K562 (cell line): ENCODE measurements around the gene NPEPPS. TPM values are rescaled to one million over a fixed set of nuclear protein-coding genes. Genes with fewer than 3 reads are reported as not detected.

ENCODE experiments used
- ATAC-seq: fragments of 200-7000 bp; cut with Tn5 transposase; 3 replicates; pipeline ENCODE4 v1.9.1; 2020; ENCODE audit warnings: moderate library complexity
- BruUV-seq: library from RNA; stranded (reverse); fragments of 400-500 nt; replicated peaks from 2 replicates; lab custom pipeline; 2021; lab: Mats Ljungman, UMichigan
- CTCF ChIA-PET: fragments of 300-600 bp; formaldehyde crosslinking; extraction: SDS; loops from one replicate; lab custom pipeline; 2021; ENCODE audit warnings: low intra/inter-chr PET ratio; lab: Yijun Ruan, JAX
- POLR2A ChIA-PET: fragments of 300-600, 350-650 bp; sonication (Branson Sonifier 250); formaldehyde crosslinking; extraction: SDS; loops from one replicate; lab custom pipeline; 2021; ENCODE audit warnings: antibody characterized with exemption, inconsistent platforms; lab: Yijun Ruan, JAX
- DNase-seq, 4 experiments: peaks; one replicate each; pipeline versions ENCODE4 v3.0.0 to v3.0.0-alpha.2; 2011 to 2018; ENCODE audit warnings: low spot score in 3 of 4, mixed read lengths in 3 of 4; ENCODE audit errors: extremely low read depth in 1 of 4
- FAIRE-seq: peaks from 2 replicates; lab custom pipeline; 2011; peaks lifted over from hg19 to GRCh38; lab: Jason Lieb, UNC
- H2AFZ ChIP-seq: 2 replicates; pipeline ENCODE4 v1.6.0; 2011; ENCODE audit warnings: low read depth, low read length, control low read depth, inconsistent platforms
- H3K27ac ChIP-seq: fragments of 200-600 bp; 3 replicates; pipeline ENCODE4 v1.8.0; 2011; ENCODE audit warnings: low read depth, mild to moderate bottlenecking, control low read depth, inconsistent platforms, low read length, moderate library complexity, mixed read lengths; ENCODE audit errors: extremely low read depth
- H3K27me3 ChIP-seq, 2 experiments: fragments of 300-600 bp in 1 of 2; 2 replicates in 1 of 2; 3 replicates in 1 of 2; pipeline versions ENCODE4 v1.6.0 to v1.8.0; 2011; ENCODE audit warnings: inconsistent platforms in 2 of 2, low read length in 2 of 2, mild to moderate bottlenecking in 1 of 2, mixed read lengths in 1 of 2, moderate library complexity in 1 of 2; ENCODE audit not compliant: control insufficient read depth in 2 of 2, insufficient read depth in 2 of 2
- H3K36me3 ChIP-seq: fragments of 300-600 bp; 3 replicates; pipeline ENCODE4 v1.8.0; 2011; ENCODE audit warnings: mild to moderate bottlenecking, low read length, inconsistent platforms; ENCODE audit not compliant: control insufficient read depth, insufficient read depth
- H3K4me1 ChIP-seq, 2 experiments: fragments of 200-600 bp in 1 of 2; replicated peaks in 1 of 2; 2 replicates in 1 of 2; 3 replicates in 1 of 2; pipeline versions ENCODE4 v1.5.1 to v1.8.0; 2011; ENCODE audit warnings: inconsistent platforms in 2 of 2, low read length in 2 of 2, mild to moderate bottlenecking in 1 of 2, mixed read lengths in 1 of 2, moderate library complexity in 1 of 2; ENCODE audit not compliant: control insufficient read depth in 2 of 2, insufficient read depth in 2 of 2
- H3K4me2 ChIP-seq: 2 replicates; pipeline ENCODE4 v1.6.1; 2011; ENCODE audit warnings: low read length, control low read depth, inconsistent platforms, mixed read lengths; ENCODE audit not compliant: insufficient read depth
- H3K4me3 ChIP-seq: fragments of 200-600 bp; sonication (generic), shearing (Covaris generic); 2 replicates; pipeline ENCODE4 v1.5.1; 2016; ENCODE audit warnings: control low read depth, inconsistent platforms
- H3K79me2 ChIP-seq: fragments of 200-600 bp; 3 replicates; pipeline ENCODE4 v1.8.0; 2011; ENCODE audit warnings: low read length, inconsistent platforms; ENCODE audit not compliant: control insufficient read depth, insufficient read depth
- H3K9ac ChIP-seq, 2 experiments: 2 replicates each; pipeline versions ENCODE4 v1.6.0 to v1.6.1; 2011; ENCODE audit warnings: low read depth in 2 of 2, low read length in 2 of 2, control low read depth in 1 of 2, inconsistent platforms in 1 of 2, mild to moderate bottlenecking in 1 of 2, mixed read lengths in 1 of 2; ENCODE audit not compliant: insufficient read depth in 1 of 2
- H3K9me1 ChIP-seq: one replicate; pipeline ENCODE4 v1.6.0; 2011; ENCODE audit warnings: inconsistent platforms, mild to moderate bottlenecking, low read length, moderate library complexity; ENCODE audit not compliant: control insufficient read depth, insufficient read depth
- H3K9me3 ChIP-seq: replicated peaks from 2 replicates; pipeline ENCODE4 v1.5.1; 2011; ENCODE audit warnings: low read depth, low read length, inconsistent platforms; ENCODE audit not compliant: control insufficient read depth, insufficient read depth
- H4K20me1 ChIP-seq: replicated peaks from 2 replicates; pipeline ENCODE4 v1.6.1; 2011; ENCODE audit warnings: low read length, inconsistent platforms, mixed read lengths; ENCODE audit not compliant: control insufficient read depth, insufficient read depth
- HMGXB4 ChIP-seq: sonication (generic); formaldehyde crosslinking; IDR thresholded peaks from 2 replicates; pipeline ENCODE4 v1.8.1; 2023; ENCODE audit warnings: mild to moderate bottlenecking, missing genetic modification reagents
- JUN ChIP-seq, 2 experiments: sonication (generic) in 1 of 2; formaldehyde crosslinking in 1 of 2; IDR thresholded peaks; 2 replicates each; pipeline versions ENCODE4 v1.6.1 to v1.8.0; 2012 to 2022; ENCODE audit warnings: borderline replicate concordance in 2 of 2, mild to moderate bottlenecking in 2 of 2, improper control_type of control experiment in 1 of 2, low read depth in 1 of 2, low read length in 1 of 2, missing genetic modification reagents in 1 of 2
- LEF1 ChIP-seq: fragments of 450-650 bp; IDR thresholded peaks from 2 replicates; pipeline ENCODE4 v1.6.1; 2016; ENCODE audit warnings: mild to moderate bottlenecking
- NR2C2 ChIP-seq, 2 experiments: fragments of 200-800 bp in 1 of 2; sonication (Bioruptor generic) in 1 of 2; sonication (generic) in 1 of 2; formaldehyde crosslinking in 1 of 2; IDR thresholded peaks; 2 replicates each; pipeline versions ENCODE4 v1.6.1 to v1.8.0; 2016 to 2022; ENCODE audit warnings: mild to moderate bottlenecking in 1 of 2, missing compliant biosample characterization in 1 of 2, missing genetic modification characterization in 1 of 2, missing genetic modification reagents in 1 of 2
- RBM39 ChIP-seq: fragments of 200-400 bp; formaldehyde crosslinking; optimal IDR thresholded peaks from 2 replicates; pipeline ENCODE3; 2018; ENCODE audit warnings: low read depth, low read length
- SMARCA4 ChIP-seq: fragments of 450-650 bp; IDR thresholded peaks from 2 replicates; pipeline ENCODE4 v1.6.1; 2016
- TAL1 ChIP-seq: fragments of 450-650 bp; IDR thresholded peaks from 2 replicates; pipeline ENCODE4 v1.6.1; 2016; ENCODE audit warnings: mild to moderate bottlenecking
- TEAD4 ChIP-seq, 2 experiments: sonication (generic) in 1 of 2; formaldehyde crosslinking in 1 of 2; IDR thresholded peaks; 2 replicates each; pipeline versions ENCODE4 v1.6.1 to v1.8.0; 2012 to 2022; ENCODE audit warnings: borderline replicate concordance in 1 of 2, inconsistent platforms in 1 of 2, low read length in 1 of 2, mild to moderate bottlenecking in 1 of 2, missing genetic modification reagents in 1 of 2
- WGBS: fragments of 100-300 bp; shearing (Covaris generic); methylation state at CpG from one replicate; pipeline ENCODE4 v1.1.6; 2016; ENCODE audit warnings: low coverage, mixed read lengths; ENCODE audit not compliant: insufficient coverage; ENCODE audit errors: missing lambda C conversion rate; 5-methylcytosine and 5-hydroxymethylcytosine counted together
- in situ Hi-C: fragments of 300-500 bp; cut with MboI; formaldehyde crosslinking; loops from 4 replicates; pipeline ENCODE4 v1.15.0; 2018; ENCODE audit warnings: inconsistent platforms, mixed read lengths
- intact Hi-C: fragments of 100-400 bp; cut with micrococcal nuclease; formaldehyde crosslinking; loops from 2 replicates; pipeline ENCODE4 v1.14.2; 2022
- polyA plus RNA-seq, 8 experiments: library from polyadenylated mRNA; depleted of rRNA in 4 of 8; stranded (reverse) in 5 of 8; unstranded in 3 of 8; fragments of >200 nt; fragmentation: Nextera tagmentation in 2 of 8; fragmentation: Illumina TruSeq in 1 of 8; extraction: Ambion mirVana in 2 of 8; extraction: Trizol in 1 of 8; gene quantifications; 2 replicates each; pipeline versions ENCODE4 v1.2.1 to v1.2.3, GENCODE V29; 2011 to 2014; ENCODE audit warnings: inconsistent platforms in 1 of 8, missing spikeins in 1 of 8
- total RNA-seq, 7 experiments: library from RNA; depleted of rRNA in 6 of 7; stranded (reverse); fragments of >200 nt in 6 of 7; fragmentation: Illumina TruSeq in 2 of 7; extraction: Trizol in 2 of 7; gene quantifications; 2 replicates each; pipeline versions ENCODE4 v1.2.1 to v1.2.3, GENCODE V29; 2011 to 2021; ENCODE audit warnings: low replicate concordance in 1 of 7
- TF ChIP-seq, protein P1 (sequence below): fragments of 450-650 bp; IDR thresholded peaks from 2 replicates; pipeline ENCODE4 v1.6.1; 2018; ENCODE audit not compliant: partially characterized antibody

The NPEPPS gene
- total and polyA plus RNA-seq, 9 of the 15 experiments (the other 6 are each of a cell fraction or from before 2014, with no cell fraction given): 21.4 to 108 (median 46.0) TPM

- peak; percentile 80; the same call in 1 of the 2 replicates for TF ChIP-seq LEF1
- TF ChIP-seq RBM39: no peak
- no peak for TF ChIP-seq SMARCA4
- TF ChIP-seq TEAD4 (IDR thresholded peaks at IDR 0.05; ENCODE audit: low read length): peak; percentile 53
- no peak for TF ChIP-seq TEAD4 (CRISPR knock-in tag; IDR thresholded peaks at IDR 0.05; ENCODE audit: borderline replicate concordance)
- peak; percentile 51; the same call in 1 of the 2 replicates for TF ChIP-seq TAL1
- TF ChIP-seq NR2C2 (CRISPR knock-in tag; IDR thresholded peaks at IDR 0.05): no peak
- TF ChIP-seq NR2C2 (tag; IDR thresholded peaks at IDR 0.05): no peak
- no peak for TF ChIP-seq JUN (IDR thresholded peaks at IDR 0.05; ENCODE audit: borderline replicate concordance, low read depth, low read length)
- no peak for TF ChIP-seq JUN (CRISPR knock-in tag; IDR thresholded peaks at IDR 0.05; ENCODE audit: borderline replicate concordance)
Observed at GRCh38 chr17:47630614-47631013, 99.7 kb downstream of the NPEPPS start (continued).

DNA sequence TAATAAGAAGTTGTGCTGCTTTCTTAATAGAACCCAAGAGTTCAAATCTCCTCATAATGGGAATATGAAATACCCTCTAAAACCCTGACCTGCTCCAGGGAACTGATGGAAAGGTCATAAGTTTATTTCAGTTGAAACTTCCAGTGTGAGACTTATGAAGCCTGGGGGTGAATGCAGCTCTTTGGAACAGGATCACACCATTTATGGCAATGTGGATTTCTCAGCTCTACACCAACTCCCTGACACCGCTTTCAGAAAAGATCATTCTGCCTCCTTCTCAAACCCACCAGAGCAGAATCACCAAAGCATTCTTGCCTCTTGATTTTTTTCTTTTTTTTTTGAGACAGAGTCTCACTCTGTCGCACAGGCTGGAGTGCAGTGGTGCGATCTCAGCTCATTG lies 102.1 kb downstream of the NPEPPS start:
- no peak for TF ChIP-seq HMGXB4
- TF ChIP-seq, protein P1, sequence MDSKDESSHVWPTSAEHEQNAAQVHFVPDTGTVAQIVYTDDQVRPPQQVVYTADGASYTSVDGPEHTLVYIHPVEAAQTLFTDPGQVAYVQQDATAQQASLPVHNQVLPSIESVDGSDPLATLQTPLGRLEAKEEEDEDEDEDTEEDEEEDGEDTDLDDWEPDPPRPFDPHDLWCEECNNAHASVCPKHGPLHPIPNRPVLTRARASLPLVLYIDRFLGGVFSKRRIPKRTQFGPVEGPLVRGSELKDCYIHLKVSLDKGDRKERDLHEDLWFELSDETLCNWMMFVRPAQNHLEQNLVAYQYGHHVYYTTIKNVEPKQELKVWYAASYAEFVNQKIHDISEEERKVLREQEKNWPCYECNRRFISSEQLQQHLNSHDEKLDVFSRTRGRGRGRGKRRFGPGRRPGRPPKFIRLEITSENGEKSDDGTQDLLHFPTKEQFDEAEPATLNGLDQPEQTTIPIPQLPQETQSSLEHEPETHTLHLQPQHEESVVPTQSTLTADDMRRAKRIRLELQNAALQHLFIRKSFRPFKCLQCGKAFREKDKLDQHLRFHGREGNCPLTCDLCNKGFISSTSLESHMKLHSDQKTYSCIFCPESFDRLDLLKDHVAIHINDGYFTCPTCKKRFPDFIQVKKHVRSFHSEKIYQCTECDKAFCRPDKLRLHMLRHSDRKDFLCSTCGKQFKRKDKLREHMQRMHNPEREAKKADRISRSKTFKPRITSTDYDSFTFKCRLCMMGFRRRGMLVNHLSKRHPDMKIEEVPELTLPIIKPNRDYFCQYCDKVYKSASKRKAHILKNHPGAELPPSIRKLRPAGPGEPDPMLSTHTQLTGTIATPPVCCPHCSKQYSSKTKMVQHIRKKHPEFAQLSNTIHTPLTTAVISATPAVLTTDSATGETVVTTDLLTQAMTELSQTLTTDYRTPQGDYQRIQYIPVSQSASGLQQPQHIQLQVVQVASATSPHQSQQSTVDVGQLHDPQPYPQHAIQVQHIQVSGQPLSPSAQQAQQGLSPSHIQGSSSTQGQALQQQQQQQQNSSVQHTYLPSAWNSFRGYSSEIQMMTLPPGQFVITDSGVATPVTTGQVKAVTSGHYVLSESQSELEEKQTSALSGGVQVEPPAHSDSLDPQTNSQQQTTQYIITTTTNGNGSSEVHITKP: no peak
- intact Hi-C loops (no loop called here), in situ Hi-C loops (no loop called here)
- no peaks in the 10 kb centered on the region for H3K9me1 ChIP-seq
- BruUV-seq: no TSS peak
- no peak overlapping the region for H3K4me3 ChIP-seq
- FAIRE-seq (no peak), ATAC-seq (no peak), DNase-seq (no peak)
- no peaks in the 10 kb centered on the region for H4K20me1 ChIP-seq
- no peaks in the 10 kb centered on the region for H3K79me2 ChIP-seq
- H3K9ac ChIP-seq: no peak overlapping the region
- H3K4me1 ChIP-seq: peaks cover 0 to 7% of the 10 kb centered on the region in 2 experiments; a peak in 3 of 5 replicates
- H3K27ac ChIP-seq: no peak overlapping the region
- CTCF ChIA-PET: no interaction called here
- H2AFZ ChIP-seq: no peak overlapping the region
- H3K27me3 ChIP-seq: no peaks in the 10 kb centered on the region
- no peaks in the 10 kb centered on the region for H3K9me3 ChIP-seq
- no peak overlapping the region for H3K4me2 ChIP-seq
- POLR2A ChIA-PET: interaction anchor here (3.4 kb wide), 1 partner anchor 16 kb away, joined by 19 read pairs; the partner anchor contains the start of gene KPNB1
- no peaks in the 10 kb centered on the region for H3K36me3 ChIP-seq
- 100% methylated on average over 1 of the region's 3 CpGs for WGBS
